PFSK-1 (cell line): ENCODE measurements around the gene CLASP1.

ENCODE experiments used
- FOXP2 ChIP-seq: optimal IDR thresholded peaks from 2 replicates; pipeline ENCODE3; 2011; ENCODE audit warnings: borderline replicate concordance, control low read depth, inconsistent platforms; ENCODE audit not compliant: insufficient read depth; ENCODE audit errors: extremely low read length, extremely low read depth
- POLR2AphosphoS5 ChIP-seq: IDR thresholded peaks from 2 replicates; pipeline ENCODE4 v1.6.1; 2012; ENCODE audit warnings: low read depth, mild to moderate bottlenecking, control low read depth, low read length, moderate library complexity
- REST ChIP-seq, 2 experiments: IDR thresholded peaks; 2 replicates each; pipeline versions ENCODE4 v1.6.1 to v1.8.0; 2011 to 2012; ENCODE audit warnings: low read depth in 2 of 2, low read length in 2 of 2, control low read depth in 1 of 2, inconsistent platforms in 1 of 2, mild to moderate bottlenecking in 1 of 2, moderate library complexity in 1 of 2; ENCODE audit not compliant: insufficient read depth in 1 of 2
- SIN3A ChIP-seq: IDR thresholded peaks from 2 replicates; pipeline ENCODE4 v1.6.1; 2012; ENCODE audit warnings: mild to moderate bottlenecking, low read length, moderate library complexity, borderline replicate concordance; ENCODE audit not compliant: insufficient read depth
- TAF1 ChIP-seq: IDR thresholded peaks from 2 replicates; pipeline ENCODE4 v1.6.1; 2012; ENCODE audit warnings: low read length, control low read depth, borderline replicate concordance; ENCODE audit not compliant: insufficient read depth

Gene CLASP1

GRCh38 chr2:121450301-121450700, 199.0 kb downstream of the CLASP1 start:
- TF ChIP-seq POLR2AphosphoS5 (no peak), TAF1 (no peak), SIN3A (no peak), FOXP2 (no peak), REST (IDR thresholded peaks at IDR 0.05; ENCODE audit: insufficient read depth in 1 of 2, low read depth in 2 of 2, low read length in 2 of 2) (no peak)

- TF ChIP-seq SIN3A = no peak
- TF ChIP-seq POLR2AphosphoS5 = no peak
- TF ChIP-seq REST (IDR thresholded peaks at IDR 0.05; ENCODE audit: insufficient read depth in 1 of 2, low read depth in 2 of 2, low read length in 2 of 2) = no peak
- TF ChIP-seq TAF1 = no peak
- no peak for TF ChIP-seq FOXP2
Measured at GRCh38 chr2:121446647-121447241, 202.5 kb downstream of the CLASP1 start.

GRCh38 chr2:121442889-121443288, 206.4 kb downstream of the CLASP1 start:
- TF ChIP-seq SIN3A = no peak
- TF ChIP-seq REST (IDR thresholded peaks at IDR 0.05; ENCODE audit: insufficient read depth in 1 of 2, low read depth in 2 of 2, low read length in 2 of 2) = no peak
- TF ChIP-seq POLR2AphosphoS5 = no peak
- no peak for TF ChIP-seq TAF1
- no peak for TF ChIP-seq FOXP2

- TF ChIP-seq POLR2AphosphoS5 (no peak), TAF1 (no peak), REST (IDR thresholded peaks at IDR 0.05; ENCODE audit: insufficient read depth in 1 of 2, low read depth in 2 of 2, low read length in 2 of 2) (no peak)
Measured at GRCh38 chr2:121436918-121437317, 212.3 kb downstream of the CLASP1 start.

- TF ChIP-seq FOXP2 = no peak
- no peak for TF ChIP-seq REST (IDR thresholded peaks at IDR 0.05; ENCODE audit: insufficient read depth in 1 of 2, low read depth in 2 of 2, low read length in 2 of 2)
- no peak for TF ChIP-seq POLR2AphosphoS5
- TF ChIP-seq TAF1 = no peak
- TF ChIP-seq SIN3A = no peak
Measured at GRCh38 chr2:121435790-121436189, 213.5 kb downstream of the CLASP1 start.
